Retinal pigment epithelial cell (primary cell): ENCODE measurements around the gene UQCC5.
A peak's percentile ranks its signal among the peaks of the same experiment; 100 is the strongest.

Source experiments
- DNase-seq: peaks from one replicate; pipeline ENCODE4 v3.0.0-alpha.2; 2010; ENCODE audit warnings: low read depth
- H3K4me3 ChIP-seq: 2 replicates; pipeline ENCODE4 v1.5.1; 2011; ENCODE audit warnings: mild to moderate bottlenecking, low read length, control low read depth, moderate library complexity
- CTCF ChIP-seq: conservative IDR thresholded peaks from 2 replicates; pipeline ENCODE4 v1.5.1; 2011; ENCODE audit warnings: low read depth, low read length, control low read depth, inconsistent platforms

The UQCC5 gene

GRCh38 chr3:52536369-52537164 is at the start of gene UQCC5:
Gene UQCC5, plus strand, starts transcription at chr3:52536605. Its CDS starts 151 bp downstream, at chr3:52536756.
- peak within 1 kb of the TSS; percentile 78 for H3K4me3 ChIP-seq
- no peak for TF ChIP-seq CTCF
- DNase-seq: peak; percentile 94

DNA sequence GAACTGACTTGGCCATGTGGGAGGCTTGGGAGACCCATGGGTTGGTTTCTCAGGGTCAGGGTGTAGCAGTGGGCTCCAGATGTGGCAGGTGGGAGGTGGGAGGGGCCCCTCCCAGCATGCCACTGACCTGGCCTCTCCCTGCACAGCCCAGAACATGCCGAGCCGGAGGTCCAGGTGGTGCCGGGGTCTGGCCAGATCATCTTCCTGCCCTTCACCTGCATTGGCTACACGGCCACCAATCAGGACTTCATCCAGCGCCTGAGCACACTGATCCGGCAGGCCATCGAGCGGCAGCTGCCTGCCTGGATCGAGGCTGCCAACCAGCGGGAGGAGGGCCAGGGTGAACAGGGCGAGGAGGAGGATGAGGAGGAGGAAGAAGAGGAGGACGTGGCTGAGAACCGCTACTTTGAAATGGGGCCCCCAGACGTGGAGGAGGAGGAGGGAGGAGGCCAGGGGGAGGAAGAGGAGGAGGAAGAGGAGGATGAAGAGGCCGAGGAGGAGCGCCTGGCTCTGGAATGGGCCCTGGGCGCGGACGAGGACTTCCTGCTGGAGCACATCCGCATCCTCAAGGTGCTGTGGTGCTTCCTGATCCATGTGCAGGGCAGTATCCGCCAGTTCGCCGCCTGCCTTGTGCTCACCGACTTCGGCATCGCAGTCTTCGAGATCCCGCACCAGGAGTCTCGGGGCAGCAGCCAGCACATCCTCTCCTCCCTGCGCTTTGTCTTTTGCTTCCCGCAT is 49.2 kb upstream of the UQCC5 start:
- H3K4me3 ChIP-seq: no peak overlapping the region
- TF ChIP-seq CTCF: no peak
- DNase-seq: no peak

DNA sequence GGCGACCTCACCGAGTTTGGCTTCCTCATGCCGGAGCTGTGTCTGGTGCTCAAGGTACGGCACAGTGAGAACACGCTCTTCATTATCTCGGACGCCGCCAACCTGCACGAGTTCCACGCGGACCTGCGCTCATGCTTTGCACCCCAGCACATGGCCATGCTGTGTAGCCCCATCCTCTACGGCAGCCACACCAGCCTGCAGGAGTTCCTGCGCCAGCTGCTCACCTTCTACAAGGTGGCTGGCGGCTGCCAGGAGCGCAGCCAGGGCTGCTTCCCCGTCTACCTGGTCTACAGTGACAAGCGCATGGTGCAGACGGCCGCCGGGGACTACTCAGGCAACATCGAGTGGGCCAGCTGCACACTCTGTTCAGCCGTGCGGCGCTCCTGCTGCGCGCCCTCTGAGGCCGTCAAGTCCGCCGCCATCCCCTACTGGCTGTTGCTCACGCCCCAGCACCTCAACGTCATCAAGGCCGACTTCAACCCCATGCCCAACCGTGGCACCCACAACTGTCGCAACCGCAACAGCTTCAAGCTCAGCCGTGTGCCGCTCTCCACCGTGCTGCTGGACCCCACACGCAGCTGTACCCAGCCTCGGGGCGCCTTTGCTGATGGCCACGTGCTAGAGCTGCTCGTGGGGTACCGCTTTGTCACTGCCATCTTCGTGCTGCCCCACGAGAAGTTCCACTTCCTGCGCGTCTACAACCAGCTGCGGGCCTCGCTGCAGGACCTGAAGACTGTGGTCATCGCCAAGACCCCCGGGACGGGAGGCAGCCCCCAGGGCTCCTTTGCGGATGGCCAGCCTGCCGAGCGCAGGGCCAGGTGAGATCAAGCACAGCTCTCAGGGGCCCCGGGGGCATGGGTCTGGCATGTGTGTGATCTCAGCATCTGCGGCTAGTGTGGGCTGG is 48.4 kb upstream of the UQCC5 start:
- no peak overlapping the region for H3K4me3 ChIP-seq
- TF ChIP-seq CTCF: no peak
- no peak for DNase-seq

- no peak overlapping the region for H3K4me3 ChIP-seq
- TF ChIP-seq CTCF: no peak
- no peak for DNase-seq
Measured at GRCh38 chr3:52488746-52489145, 47.7 kb upstream of the UQCC5 start.

- no peak overlapping the region for H3K4me3 ChIP-seq
- DNase-seq: no peak
- no peak for TF ChIP-seq CTCF
Measured at GRCh38 chr3:52489453-52489852, 47.0 kb upstream of the UQCC5 start.

- no peak overlapping the region for H3K4me3 ChIP-seq
- DNase-seq: no peak
- no peak for TF ChIP-seq CTCF
Measured at GRCh38 chr3:52490035-52490938, 46.1 kb upstream of the UQCC5 start.
